GM21576 (cell line): ENCODE measurements around the gene NAPA.
A peak's percentile ranks its signal among the peaks of the same experiment; 100 is the strongest.

Experiments
- ATAC-seq: cut with Tn5 transposase; IDR thresholded peaks from one replicate; pipeline ENCODE4 v1.9.1; 2021; ENCODE audit warnings: mild to moderate bottlenecking, moderate library complexity; ENCODE audit not compliant: unreplicated experiment

NAPA gene

GRCh38 chr19:47514869-47515588, at the start of gene NAPA:
Gene NAPA (minus strand): TSS chr19:47515063. CDS start chr19:47514940, 123 bp downstream.
- ATAC-seq: peak; percentile 81

GRCh38 chr19:47564081-47564480, 49.2 kb upstream of the NAPA start:
- no peak for ATAC-seq

- no peak for ATAC-seq
Observed at GRCh38 chr19:47561440-47562057, 46.7 kb upstream of the NAPA start.

DNA sequence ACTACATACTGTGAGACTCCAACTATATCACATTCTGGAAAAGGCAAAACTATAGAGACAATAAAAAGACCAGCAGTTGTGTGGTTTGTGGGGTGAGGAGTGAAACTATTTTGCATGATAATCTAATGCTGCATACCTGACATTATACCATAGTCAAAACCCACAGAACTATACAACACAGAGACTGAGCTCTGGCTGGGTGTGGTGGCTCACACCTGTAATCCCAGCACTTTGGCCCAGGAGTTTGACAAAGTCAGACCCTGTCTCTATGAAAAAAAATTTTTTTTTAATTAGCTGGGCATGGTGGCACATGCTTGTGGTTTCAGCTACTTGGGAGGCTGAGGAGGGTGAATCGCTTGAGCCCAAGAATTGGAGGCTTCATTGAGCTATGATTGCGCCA, 46.1 kb upstream of the NAPA start:
- ATAC-seq: no peak

- no peak for ATAC-seq
Observed at GRCh38 chr19:47550129-47550528, 35.3 kb upstream of the NAPA start.

DNA sequence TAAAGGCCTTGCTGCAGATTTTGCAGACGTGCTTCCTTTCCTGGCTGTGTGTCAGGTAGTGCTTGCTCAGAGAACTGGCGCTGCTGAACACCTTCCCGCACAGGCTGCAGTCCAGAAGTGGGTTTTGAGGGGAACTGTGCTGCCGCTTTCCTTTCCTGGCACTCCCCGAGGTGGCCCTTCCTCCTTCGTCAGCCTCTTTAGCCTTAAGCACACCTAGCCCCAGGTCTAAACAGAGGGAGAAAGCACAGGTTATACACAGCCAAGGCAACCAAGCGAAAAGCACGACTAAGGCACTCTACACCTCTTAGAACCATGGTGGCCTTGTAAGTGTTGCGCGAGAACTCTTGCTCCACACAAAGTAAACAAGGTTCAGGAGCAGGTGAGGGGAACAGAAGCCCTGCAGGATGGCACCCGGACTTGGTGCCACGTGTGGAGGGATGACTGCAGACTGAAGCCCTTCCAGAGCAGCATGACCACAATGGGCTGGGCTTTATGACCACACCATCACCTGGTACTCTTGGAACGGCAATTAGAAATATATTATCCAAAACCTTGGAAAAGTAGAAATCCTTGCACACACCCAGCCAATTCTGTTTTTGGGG, 34.5 kb upstream of the NAPA start:
- ATAC-seq: no peak

- ATAC-seq: no peak
Observed at GRCh38 chr19:47547199-47547598, 32.3 kb upstream of the NAPA start.

DNA sequence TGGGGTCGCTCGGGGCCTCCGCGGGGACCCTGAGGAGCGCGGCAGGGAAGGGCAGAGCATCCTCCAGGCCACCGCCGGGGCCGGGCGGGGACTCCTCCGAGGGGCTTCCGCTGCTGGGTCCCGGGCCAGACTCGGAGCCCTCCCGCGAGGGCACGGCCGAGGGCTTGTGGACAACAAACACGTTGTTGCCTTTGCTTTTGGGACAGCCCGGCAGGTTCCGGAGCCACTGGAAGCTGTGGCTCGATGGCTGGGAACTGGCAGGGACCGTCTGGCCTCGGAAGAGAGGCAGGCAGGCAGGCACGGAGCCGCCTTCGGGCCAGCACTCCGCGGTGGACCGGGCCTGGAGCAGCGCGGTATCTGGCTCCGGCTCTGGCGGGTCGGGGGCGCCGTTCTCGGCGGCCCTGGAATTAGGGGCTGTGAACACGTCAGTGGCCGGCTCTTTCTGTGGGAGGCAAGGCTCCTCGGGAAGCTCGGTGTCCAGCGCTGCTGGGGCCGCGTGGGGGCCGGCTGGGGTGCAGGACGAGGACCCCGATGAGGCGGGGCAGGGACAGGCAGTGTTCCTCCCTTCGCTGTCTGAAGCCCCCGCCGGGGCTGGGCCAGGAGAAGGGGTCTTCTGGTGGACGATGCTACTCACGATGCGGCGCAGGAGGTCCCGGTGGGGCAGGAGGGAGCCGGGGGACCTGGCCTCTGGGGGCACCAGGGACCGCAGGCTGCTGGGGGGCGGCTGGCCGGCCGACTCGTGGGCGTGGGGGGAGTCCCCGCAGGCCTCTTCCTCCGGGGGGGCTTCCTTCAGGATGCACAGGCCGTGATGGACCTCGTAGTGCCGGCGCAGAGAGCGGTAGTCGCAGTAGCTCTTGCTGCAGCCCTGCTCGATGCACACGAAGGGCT, 30.4 kb upstream of the NAPA start:
- no peak for ATAC-seq

- ATAC-seq: no peak
Observed at GRCh38 chr19:47544476-47544875, 29.6 kb upstream of the NAPA start.

DNA sequence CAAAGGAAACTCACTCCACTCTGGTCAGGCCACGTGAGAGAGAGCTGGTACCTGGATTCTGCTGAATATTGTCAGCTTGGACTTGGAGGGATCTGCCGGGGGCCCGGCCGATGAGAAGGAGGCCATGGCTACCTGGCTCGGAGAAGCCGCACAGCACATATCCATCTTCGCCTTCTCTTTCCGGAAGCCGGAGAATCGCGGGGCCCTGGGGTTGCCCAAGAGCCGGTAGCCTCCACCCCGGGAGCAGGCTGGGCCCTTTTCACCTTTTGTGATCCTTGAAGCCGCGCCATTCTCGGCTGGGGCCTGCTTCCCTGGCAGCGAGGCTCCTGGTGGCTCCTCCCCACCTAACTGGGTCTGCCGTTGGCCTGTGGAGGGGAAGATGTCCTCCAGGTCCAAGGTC, 29.2 kb upstream of the NAPA start:
- ATAC-seq: no peak

GRCh38 chr19:47542030-47542475, 27.2 kb upstream of the NAPA start:
- no peak for ATAC-seq

DNA sequence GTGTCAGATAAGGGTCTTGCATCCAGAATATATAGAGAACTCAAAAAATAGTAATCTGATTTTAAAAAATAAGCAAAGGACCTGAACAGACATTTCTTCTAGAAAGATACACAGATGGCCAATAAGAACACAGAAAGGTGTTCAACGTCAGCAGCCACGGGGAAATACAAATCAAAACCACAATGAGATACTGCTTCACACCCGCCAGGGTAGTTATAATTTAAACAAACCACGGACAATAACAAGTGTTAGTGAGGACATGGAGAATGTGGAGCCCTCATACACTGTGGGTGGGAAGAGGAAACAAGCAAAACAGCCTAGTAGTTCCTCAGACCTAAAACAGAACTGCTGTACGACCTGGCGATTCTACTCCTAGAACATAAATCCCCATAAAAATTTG, 26.7 kb upstream of the NAPA start:
- ATAC-seq: no peak

GRCh38 chr19:47540748-47541147, 25.9 kb upstream of the NAPA start:
- no peak for ATAC-seq

DNA sequence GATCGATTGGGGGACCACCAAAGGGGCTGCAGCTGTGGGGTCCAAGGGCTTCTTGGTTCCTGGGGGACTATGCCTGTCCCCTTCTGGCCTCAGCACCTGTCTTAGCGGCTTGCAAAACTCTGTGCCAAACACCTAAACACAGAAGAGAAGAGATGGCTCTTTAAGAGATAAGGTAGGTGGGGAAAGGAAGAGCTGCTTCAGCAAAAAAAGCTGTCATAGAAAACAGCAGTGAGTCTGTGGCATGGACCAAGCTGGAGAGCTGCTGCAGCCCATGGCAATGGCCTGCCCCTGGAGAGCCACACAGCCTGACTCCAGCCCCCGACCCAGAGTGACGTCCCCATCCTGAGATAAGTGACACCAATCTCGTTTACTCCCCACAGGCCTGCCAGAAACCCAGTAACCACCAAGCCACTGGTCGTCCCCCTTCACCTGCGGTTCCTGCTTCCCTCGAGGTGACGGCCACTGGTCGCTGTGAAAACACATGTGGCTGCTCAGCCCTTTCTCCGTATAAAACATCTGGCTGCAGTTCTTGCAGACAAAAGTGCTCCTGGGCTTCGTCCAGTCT, 25.0 kb upstream of the NAPA start:
- no peak for ATAC-seq

- no peak for ATAC-seq
Observed at GRCh38 chr19:47538812-47539211, 23.9 kb upstream of the NAPA start.

GRCh38 chr19:47537493-47537892, 22.6 kb upstream of the NAPA start:
- ATAC-seq: no peak

GRCh38 chr19:47534628-47535027, 19.8 kb upstream of the NAPA start:
- no peak for ATAC-seq

GRCh38 chr19:47531640-47532387, 17.0 kb upstream of the NAPA start:
- no peak for ATAC-seq

DNA sequence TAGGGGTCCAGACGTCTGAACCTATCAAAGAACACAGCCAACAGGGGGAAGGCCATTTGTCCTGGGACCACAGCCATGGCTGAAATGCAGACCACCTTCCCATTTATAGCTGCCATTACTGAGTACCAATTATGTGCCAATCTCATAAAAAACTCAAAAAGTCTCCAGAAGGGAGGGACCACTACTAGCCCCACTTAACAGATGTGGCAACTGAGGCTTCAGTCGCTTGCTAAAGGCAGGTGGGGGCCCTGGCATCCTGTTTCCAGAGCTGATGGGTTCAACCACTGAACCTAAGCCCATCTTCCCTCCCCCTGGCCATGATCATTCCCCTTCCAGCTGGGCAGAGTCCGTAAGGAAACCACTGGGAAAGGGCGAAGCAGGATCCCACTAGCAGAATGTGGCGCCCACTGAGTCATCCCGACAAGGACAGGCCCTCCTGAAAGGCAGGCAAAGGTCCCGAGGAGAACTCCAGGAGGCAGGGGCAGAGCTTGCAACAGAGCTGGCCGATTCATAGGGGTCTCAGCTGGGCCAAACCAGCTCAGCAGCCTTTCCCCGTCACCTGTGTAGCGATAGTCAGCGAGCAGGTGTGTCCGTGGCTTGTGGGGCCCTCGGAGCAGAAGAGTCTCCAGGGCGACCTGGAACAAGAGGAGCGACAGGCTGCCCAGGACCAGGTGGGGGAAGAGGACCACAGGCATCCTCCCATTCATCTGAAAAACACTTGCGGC, 14.3 kb upstream of the NAPA start:
- no peak for ATAC-seq

DNA sequence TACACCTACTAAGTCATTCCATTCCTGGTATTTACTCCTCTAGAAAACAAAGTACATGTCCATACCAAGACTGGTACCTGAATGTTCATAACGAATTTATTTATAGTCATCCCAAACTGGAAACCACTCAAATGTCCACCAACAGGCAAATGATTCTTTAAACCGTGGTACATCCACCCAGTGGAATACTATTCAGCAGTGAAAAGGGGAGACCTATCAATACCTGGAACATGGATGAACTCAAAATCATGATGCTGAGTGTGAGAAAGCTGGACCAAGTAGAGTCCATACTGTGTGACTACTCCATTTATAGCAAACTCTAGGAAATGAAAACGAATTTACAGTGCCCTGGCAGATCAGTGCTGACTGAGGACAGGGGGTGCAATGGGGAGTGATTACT, 11.9 kb upstream of the NAPA start:
- ATAC-seq: no peak
